Measurements from ENCODE around the gene AMIGO3. TPM values are rescaled to one million over a fixed set of nuclear protein-coding genes. Genes with fewer than 3 reads are reported as not detected.

AMIGO3 gene
- total RNA-seq, 1 experiment from 2014 or later: 0.73 TPM

DNA sequence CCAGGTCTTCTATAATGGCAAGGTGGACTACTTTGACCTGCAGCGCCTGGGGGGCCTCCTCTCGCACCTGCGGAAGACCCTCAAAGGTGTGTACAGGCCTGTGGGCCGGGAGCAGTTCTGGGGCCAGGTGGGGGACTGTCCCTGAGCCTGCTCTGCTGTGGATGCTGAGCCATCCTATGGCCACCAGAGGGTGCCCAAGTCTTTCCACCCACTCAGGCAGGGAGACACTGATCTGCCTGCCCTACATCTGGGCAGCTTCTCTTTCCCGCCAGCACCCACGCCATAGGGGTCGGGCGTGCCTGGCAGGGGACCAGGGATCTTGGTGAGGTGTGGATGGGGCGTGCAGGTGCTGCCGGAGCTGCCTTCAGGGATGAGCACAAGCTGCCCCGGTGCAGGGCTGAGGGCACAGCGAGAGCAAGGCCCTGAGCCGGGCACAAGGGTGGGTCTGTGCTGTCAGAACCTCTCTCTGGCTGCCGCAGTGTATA is 16.0 kb downstream of the AMIGO3 start:
- intact Hi-C loops (cut with micrococcal nuclease; ENCODE audit: unreplicated experiment): loop anchor here (2.0 kb wide), 1 partner anchor 135 kb away; no protein-coding TSS in a partner anchor
- no TSS peak for BruUV-seq (replicated peaks)
- Mint-ChIP-seq H3K4me1 (ENCODE audit: low read depth, unreplicated experiment) (no peaks in the 10 kb centered on the region), H3K4me3 (ENCODE audit: low read depth, unreplicated experiment) (no peak overlapping the region), H3K9me3 (ENCODE audit: low read depth, unreplicated experiment) (no peaks in the 10 kb centered on the region), H3K27me3 (ENCODE audit: unreplicated experiment) (no peaks in the 10 kb centered on the region), H3K27ac (ENCODE audit: unreplicated experiment) (no peak overlapping the region), H3K36me3 (ENCODE audit: insufficient read depth, unreplicated experiment) (peaks cover 18% of the 10 kb centered on the region)
- TF ChIP-seq, protein P1, sequence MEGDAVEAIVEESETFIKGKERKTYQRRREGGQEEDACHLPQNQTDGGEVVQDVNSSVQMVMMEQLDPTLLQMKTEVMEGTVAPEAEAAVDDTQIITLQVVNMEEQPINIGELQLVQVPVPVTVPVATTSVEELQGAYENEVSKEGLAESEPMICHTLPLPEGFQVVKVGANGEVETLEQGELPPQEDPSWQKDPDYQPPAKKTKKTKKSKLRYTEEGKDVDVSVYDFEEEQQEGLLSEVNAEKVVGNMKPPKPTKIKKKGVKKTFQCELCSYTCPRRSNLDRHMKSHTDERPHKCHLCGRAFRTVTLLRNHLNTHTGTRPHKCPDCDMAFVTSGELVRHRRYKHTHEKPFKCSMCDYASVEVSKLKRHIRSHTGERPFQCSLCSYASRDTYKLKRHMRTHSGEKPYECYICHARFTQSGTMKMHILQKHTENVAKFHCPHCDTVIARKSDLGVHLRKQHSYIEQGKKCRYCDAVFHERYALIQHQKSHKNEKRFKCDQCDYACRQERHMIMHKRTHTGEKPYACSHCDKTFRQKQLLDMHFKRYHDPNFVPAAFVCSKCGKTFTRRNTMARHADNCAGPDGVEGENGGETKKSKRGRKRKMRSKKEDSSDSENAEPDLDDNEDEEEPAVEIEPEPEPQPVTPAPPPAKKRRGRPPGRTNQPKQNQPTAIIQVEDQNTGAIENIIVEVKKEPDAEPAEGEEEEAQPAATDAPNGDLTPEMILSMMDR (IDR thresholded peaks at IDR 0.05; ENCODE audit: unreplicated experiment): peak; percentile 84
- peak; percentile 68 for DNase-seq
- CTCF ChIA-PET: interaction anchor here (1.8 kb wide), 1 partner anchor 135 kb away, joined by 11 read pairs; no protein-coding TSS in a partner anchor

DNA sequence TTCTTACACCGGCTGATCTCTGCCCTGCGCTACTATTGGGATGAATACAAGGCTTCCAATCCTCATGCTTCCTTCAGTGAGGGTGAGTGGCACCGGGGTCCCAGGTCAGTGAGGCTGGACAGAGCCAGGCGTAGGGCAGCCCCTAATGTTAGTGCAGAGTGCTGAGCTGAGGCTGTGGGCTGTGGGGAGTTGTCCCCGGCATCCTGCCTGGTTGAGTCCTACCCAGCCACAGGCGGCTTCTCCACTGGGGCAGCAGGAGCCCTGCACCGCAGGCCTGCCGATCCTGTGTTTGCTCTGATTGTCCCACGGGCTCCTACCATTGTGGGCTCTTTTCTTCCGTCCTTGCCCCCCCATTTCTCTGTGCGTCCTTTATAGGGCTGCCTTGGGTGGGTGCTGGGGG is 16.8 kb downstream of the AMIGO3 start:
- Mint-ChIP-seq H3K27ac (ENCODE audit: unreplicated experiment) (no peak overlapping the region), H3K4me1 (ENCODE audit: low read depth, unreplicated experiment) (no peaks in the 10 kb centered on the region), H3K27me3 (ENCODE audit: unreplicated experiment) (no peaks in the 10 kb centered on the region), H3K9me3 (ENCODE audit: low read depth, unreplicated experiment) (no peaks in the 10 kb centered on the region), H3K36me3 (ENCODE audit: insufficient read depth, unreplicated experiment) (peaks cover 14% of the 10 kb centered on the region), H3K4me3 (ENCODE audit: low read depth, unreplicated experiment) (no peak overlapping the region)
- CTCF ChIA-PET: no interaction called here
- TF ChIP-seq, protein P1 (IDR thresholded peaks at IDR 0.05; ENCODE audit: unreplicated experiment): no peak
- DNase-seq: no peak
- BruUV-seq (replicated peaks): no TSS peak
- intact Hi-C loops (cut with micrococcal nuclease; ENCODE audit: unreplicated experiment): loop anchor here (2.0 kb wide), 1 partner anchor 136 kb away; no protein-coding TSS in a partner anchor

GRCh38 chr3:49701388-49702077 is 18.0 kb downstream of the AMIGO3 start:
- TF ChIP-seq, protein P1 (IDR thresholded peaks at IDR 0.05; ENCODE audit: unreplicated experiment): peak; percentile 22
- Mint-ChIP-seq H3K27ac (ENCODE audit: unreplicated experiment) (no peak overlapping the region), H3K36me3 (ENCODE audit: insufficient read depth, unreplicated experiment) (peaks cover 19% of the 10 kb centered on the region), H3K9me3 (ENCODE audit: low read depth, unreplicated experiment) (no peaks in the 10 kb centered on the region), H3K4me1 (ENCODE audit: low read depth, unreplicated experiment) (no peaks in the 10 kb centered on the region), H3K4me3 (ENCODE audit: low read depth, unreplicated experiment) (no peak overlapping the region), H3K27me3 (ENCODE audit: unreplicated experiment) (no peaks in the 10 kb centered on the region)
- intact Hi-C loops (cut with micrococcal nuclease; ENCODE audit: unreplicated experiment): loop anchor here (2.0 kb wide), 1 partner anchor 137 kb away; no protein-coding TSS in a partner anchor
- CTCF ChIA-PET: interaction anchor here (1.0 to 1.2 kb wide), 2 partner anchors 22 to 101 kb away, joined by 3 to 4 read pairs; partner anchors contain the start of gene GMPPB
- no TSS peak for BruUV-seq (replicated peaks)
- DNase-seq: no peak

DNA sequence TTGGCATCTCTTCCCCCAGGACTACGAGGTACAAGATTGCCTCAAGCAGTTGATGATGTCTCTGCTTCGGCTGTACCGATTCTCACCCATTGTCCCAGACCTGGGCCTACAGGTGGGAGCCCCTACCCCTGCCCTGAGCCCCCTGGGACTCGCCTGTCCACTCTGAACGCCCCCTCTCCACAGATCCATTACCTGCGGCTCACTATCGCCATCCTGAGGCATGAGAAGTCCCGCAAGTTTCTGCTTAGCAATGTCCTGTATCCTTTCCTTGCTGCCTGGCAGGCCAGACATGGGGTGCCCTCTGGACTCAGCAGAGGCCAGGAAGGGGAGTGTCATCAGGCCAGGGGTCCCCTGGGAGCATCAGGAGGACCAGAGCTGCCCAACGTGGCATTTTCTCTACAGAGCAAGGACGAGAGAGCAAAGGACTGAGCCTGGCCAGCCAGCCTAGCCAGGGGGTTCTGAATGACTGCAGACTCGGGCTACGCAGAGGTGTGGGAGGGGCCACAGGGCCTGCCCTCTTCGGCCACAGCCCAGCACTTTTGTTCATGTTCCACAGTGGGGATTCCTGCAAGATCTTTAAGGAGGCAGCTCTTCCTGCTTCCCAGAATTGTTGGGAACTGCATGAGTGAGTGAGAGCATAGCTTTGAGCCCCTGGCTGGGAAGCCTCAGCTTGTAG is 18.9 kb downstream of the AMIGO3 start:
- intact Hi-C loops (cut with micrococcal nuclease; ENCODE audit: unreplicated experiment): no loop called here
- BruUV-seq (replicated peaks): no TSS peak
- Mint-ChIP-seq H3K27me3 (ENCODE audit: unreplicated experiment) (no peaks in the 10 kb centered on the region), H3K4me3 (ENCODE audit: low read depth, unreplicated experiment) (no peak overlapping the region), H3K27ac (ENCODE audit: unreplicated experiment) (no peak overlapping the region), H3K4me1 (ENCODE audit: low read depth, unreplicated experiment) (no peaks in the 10 kb centered on the region), H3K9me3 (ENCODE audit: low read depth, unreplicated experiment) (no peaks in the 10 kb centered on the region), H3K36me3 (ENCODE audit: insufficient read depth, unreplicated experiment) (peaks cover 20% of the 10 kb centered on the region)
- TF ChIP-seq, protein P1 (IDR thresholded peaks at IDR 0.05; ENCODE audit: unreplicated experiment): no peak
- CTCF ChIA-PET: interaction anchor here (1.0 to 1.2 kb wide), 2 partner anchors 23 to 102 kb away, joined by 3 to 4 read pairs; partner anchors contain the start of gene GMPPB
- DNase-seq: no peak
